HEK293 (cell line): ENCODE results near the gene UFSP2.

Source experiments
- CTCF ChIA-PET: fragments of 350-600 bp; formaldehyde crosslinking; extraction: SDS; loops from one replicate; lab custom pipeline; 2021; ENCODE audit warnings: antibody characterized with exemption; lab: Yijun Ruan, JAX
- POLR2A ChIA-PET: fragments of 300-600 bp; formaldehyde crosslinking; extraction: SDS; loops from one replicate; lab custom pipeline; 2020; ENCODE audit warnings: antibody characterized with exemption, inconsistent platforms; lab: Yijun Ruan, JAX
- H3K27ac ChIP-seq: fragments of 200-500 bp; sonication (Bioruptor generic); 2 replicates; pipeline ENCODE4 v1.5.1; 2014; ENCODE audit warnings: low read depth, low read length, control low read depth, inconsistent platforms; ENCODE audit errors: extremely low read depth
- H3K36me3 ChIP-seq, 2 experiments: fragments of 200-500 bp in 1 of 2; sonication (Bioruptor generic) in 1 of 2; 1 replicate in 1 of 2; 2 replicates in 1 of 2; pipeline ENCODE4 v1.5.1; 2014 to 2017; ENCODE audit warnings: inconsistent platforms in 2 of 2, low read length in 2 of 2; ENCODE audit not compliant: control insufficient read depth in 2 of 2, insufficient read depth in 1 of 2
- H3K4me1 ChIP-seq: fragments of 200-500 bp; sonication (Bioruptor generic); 2 replicates; pipeline ENCODE4 v1.5.1; 2014; ENCODE audit warnings: mild to moderate bottlenecking, low read length, inconsistent platforms; ENCODE audit not compliant: control insufficient read depth, insufficient read depth
- H3K4me3 ChIP-seq: 2 replicates; pipeline ENCODE4 v1.5.1; 2011; ENCODE audit warnings: low read depth, mild to moderate bottlenecking, control low read depth, low read length, moderate library complexity
- H3K9me3 ChIP-seq: fragments of 200-500 bp; sonication (Bioruptor generic); 2 replicates; pipeline ENCODE4 v1.5.1; 2014; ENCODE audit warnings: low read depth, low read length, inconsistent platforms; ENCODE audit not compliant: control insufficient read depth, insufficient read depth
- BCL6B ChIP-seq: fragments of 450-650 bp; formaldehyde crosslinking; IDR thresholded peaks from 2 replicates; pipeline ENCODE4 v1.5.1; 2017; ENCODE audit warnings: missing biosample characterization, missing genetic modification characterization
- IKZF3 ChIP-seq: fragments of 450-650 bp; IDR thresholded peaks from 2 replicates; pipeline ENCODE4 v1.5.0; 2018; ENCODE audit warnings: missing biosample characterization, mild to moderate bottlenecking, missing genetic modification characterization, moderate library complexity
- KLF8 ChIP-seq: fragments of 450-650 bp; formaldehyde crosslinking; IDR thresholded peaks from 2 replicates; pipeline ENCODE4 v1.5.1; 2016; ENCODE audit warnings: missing biosample characterization, missing genetic modification characterization
- TRIM28 ChIP-seq: IDR thresholded peaks from 2 replicates; pipeline ENCODE4 v1.6.1; 2011; ENCODE audit warnings: low read length, control low read depth, borderline replicate concordance
- ZBTB17 ChIP-seq: fragments of 450-650 bp; formaldehyde crosslinking; IDR thresholded peaks from 2 replicates; pipeline ENCODE4 v1.5.1; 2016; ENCODE audit warnings: missing biosample characterization, missing genetic modification characterization
- ZBTB26 ChIP-seq: fragments of 450-650 bp; formaldehyde crosslinking; optimal IDR thresholded peaks from 2 replicates; pipeline ENCODE3; 2016; ENCODE audit warnings: missing biosample characterization, mild to moderate bottlenecking, missing genetic modification characterization
- ZNF202 ChIP-seq: fragments of 450-650 bp; formaldehyde crosslinking; IDR thresholded peaks from 2 replicates; pipeline ENCODE4 v1.5.1; 2016; ENCODE audit warnings: missing biosample characterization, missing genetic modification characterization, borderline replicate concordance
- ZNF23 ChIP-seq: fragments of 450-650 bp; formaldehyde crosslinking; IDR thresholded peaks from 2 replicates; pipeline ENCODE4 v1.5.1; 2016; ENCODE audit warnings: missing biosample characterization, missing genetic modification characterization, borderline replicate concordance
- ZNF362 ChIP-seq: fragments of 450-650 bp; formaldehyde crosslinking; IDR thresholded peaks from 2 replicates; pipeline ENCODE4 v1.5.1; 2016; ENCODE audit warnings: missing biosample characterization, missing genetic modification characterization
- ZNF433 ChIP-seq: fragments of 450-650 bp; formaldehyde crosslinking; IDR thresholded peaks from 2 replicates; pipeline ENCODE4 v1.5.1; 2016; ENCODE audit warnings: missing biosample characterization, missing genetic modification characterization, low read depth
- ZNF544 ChIP-seq: fragments of 450-650 bp; formaldehyde crosslinking; IDR thresholded peaks from 2 replicates; pipeline ENCODE4 v1.5.0; 2017; ENCODE audit warnings: missing biosample characterization, missing genetic modification characterization
- ZNF549 ChIP-seq: fragments of 450-650 bp; IDR thresholded peaks from 2 replicates; pipeline ENCODE4 v1.5.1; 2018; ENCODE audit warnings: missing biosample characterization, missing genetic modification characterization, mild to moderate bottlenecking, inconsistent platforms, moderate library complexity
- ZNF561 ChIP-seq: fragments of 450-650 bp; IDR thresholded peaks from 2 replicates; pipeline ENCODE4 v1.5.1; 2018; ENCODE audit warnings: missing biosample characterization, missing genetic modification characterization, borderline replicate concordance
- ZNF670 ChIP-seq: fragments of 450-650 bp; formaldehyde crosslinking; IDR thresholded peaks from 2 replicates; pipeline ENCODE4 v1.5.1; 2016; ENCODE audit warnings: missing biosample characterization, missing genetic modification characterization, low read depth
- ZNF837 ChIP-seq: fragments of 450-650 bp; formaldehyde crosslinking; IDR thresholded peaks from 2 replicates; pipeline ENCODE4 v1.5.1; 2016; ENCODE audit warnings: missing biosample characterization, missing genetic modification characterization
- TF ChIP-seq, protein P1 (sequence below): sonication (generic); formaldehyde crosslinking; IDR thresholded peaks from 2 replicates; pipeline ENCODE4 v1.8.1; 2022; ENCODE audit warnings: mild to moderate bottlenecking, moderate library complexity, missing genetic modification reagents
- TF ChIP-seq, protein P2 (sequence below): fragments of 450-650 bp; formaldehyde crosslinking; IDR thresholded peaks from 2 replicates; pipeline ENCODE4 v1.5.1; 2016; ENCODE audit warnings: missing biosample characterization, missing genetic modification characterization

The UFSP2 gene

GRCh38 chr4:185392156-185392555 lies 33.6 kb downstream of the UFSP2 start (continued):
- no peak for TF ChIP-seq BCL6B (tag by site-specific recombination)
- TF ChIP-seq ZNF561 (tag by site-specific recombination), result no peak
- no peak for TF ChIP-seq IKZF3 (tag by site-specific recombination)
- TF ChIP-seq, protein P1, sequence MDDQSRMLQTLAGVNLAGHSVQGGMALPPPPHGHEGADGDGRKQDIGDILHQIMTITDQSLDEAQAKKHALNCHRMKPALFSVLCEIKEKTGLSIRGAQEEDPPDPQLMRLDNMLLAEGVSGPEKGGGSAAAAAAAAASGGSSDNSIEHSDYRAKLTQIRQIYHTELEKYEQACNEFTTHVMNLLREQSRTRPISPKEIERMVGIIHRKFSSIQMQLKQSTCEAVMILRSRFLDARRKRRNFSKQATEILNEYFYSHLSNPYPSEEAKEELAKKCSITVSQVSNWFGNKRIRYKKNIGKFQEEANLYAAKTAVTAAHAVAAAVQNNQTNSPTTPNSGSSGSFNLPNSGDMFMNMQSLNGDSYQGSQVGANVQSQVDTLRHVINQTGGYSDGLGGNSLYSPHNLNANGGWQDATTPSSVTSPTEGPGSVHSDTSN, result no peak
- no peak for TF ChIP-seq ZNF202 (tag by site-specific recombination)
- no peak for TF ChIP-seq ZNF544
- no peak for TF ChIP-seq TRIM28
- no peak for TF ChIP-seq ZNF362 (tag by site-specific recombination)
- no peak for TF ChIP-seq ZBTB26
- no peak for TF ChIP-seq ZNF433 (tag by site-specific recombination)

DNA sequence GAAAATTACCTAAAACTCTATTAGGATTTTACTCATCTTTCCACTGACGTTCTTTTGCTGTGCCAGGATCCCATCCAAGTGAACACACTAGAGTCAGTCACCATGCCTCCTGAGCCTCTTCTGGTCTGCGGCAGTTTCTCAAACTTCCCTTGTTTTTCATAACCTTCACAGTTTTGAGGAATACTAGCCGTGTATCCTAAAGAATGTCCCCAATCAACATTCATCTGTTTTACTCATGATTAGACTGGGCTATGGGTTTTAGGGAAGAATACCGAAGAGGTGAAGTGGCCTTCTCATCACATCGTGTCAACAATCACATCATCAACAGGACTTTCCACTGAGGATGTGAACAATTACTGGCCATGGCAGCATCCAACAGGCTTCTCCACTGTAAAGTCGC lies 34.8 kb downstream of the UFSP2 start:
- ChIA-PET POLR2A (no interaction called here), CTCF (no interaction called here)
- H3K4me3 ChIP-seq, result no peak overlapping the region
- no peaks in the 10 kb centered on the region for H3K9me3 ChIP-seq
- H3K27ac ChIP-seq, result no peak overlapping the region
- H3K4me1 ChIP-seq, result no peaks in the 10 kb centered on the region
- TF ChIP-seq ZNF837 (tag by site-specific recombination) (no peak), ZBTB17 (tag by site-specific recombination) (no peak), ZNF202 (tag by site-specific recombination) (no peak), ZNF561 (tag by site-specific recombination) (no peak), ZNF670 (tag by site-specific recombination) (no peak), ZNF549 (tag by site-specific recombination) (no peak), ZNF23 (tag by site-specific recombination) (no peak), KLF8 (tag by site-specific recombination) (no peak)
- TF ChIP-seq, protein P2, sequence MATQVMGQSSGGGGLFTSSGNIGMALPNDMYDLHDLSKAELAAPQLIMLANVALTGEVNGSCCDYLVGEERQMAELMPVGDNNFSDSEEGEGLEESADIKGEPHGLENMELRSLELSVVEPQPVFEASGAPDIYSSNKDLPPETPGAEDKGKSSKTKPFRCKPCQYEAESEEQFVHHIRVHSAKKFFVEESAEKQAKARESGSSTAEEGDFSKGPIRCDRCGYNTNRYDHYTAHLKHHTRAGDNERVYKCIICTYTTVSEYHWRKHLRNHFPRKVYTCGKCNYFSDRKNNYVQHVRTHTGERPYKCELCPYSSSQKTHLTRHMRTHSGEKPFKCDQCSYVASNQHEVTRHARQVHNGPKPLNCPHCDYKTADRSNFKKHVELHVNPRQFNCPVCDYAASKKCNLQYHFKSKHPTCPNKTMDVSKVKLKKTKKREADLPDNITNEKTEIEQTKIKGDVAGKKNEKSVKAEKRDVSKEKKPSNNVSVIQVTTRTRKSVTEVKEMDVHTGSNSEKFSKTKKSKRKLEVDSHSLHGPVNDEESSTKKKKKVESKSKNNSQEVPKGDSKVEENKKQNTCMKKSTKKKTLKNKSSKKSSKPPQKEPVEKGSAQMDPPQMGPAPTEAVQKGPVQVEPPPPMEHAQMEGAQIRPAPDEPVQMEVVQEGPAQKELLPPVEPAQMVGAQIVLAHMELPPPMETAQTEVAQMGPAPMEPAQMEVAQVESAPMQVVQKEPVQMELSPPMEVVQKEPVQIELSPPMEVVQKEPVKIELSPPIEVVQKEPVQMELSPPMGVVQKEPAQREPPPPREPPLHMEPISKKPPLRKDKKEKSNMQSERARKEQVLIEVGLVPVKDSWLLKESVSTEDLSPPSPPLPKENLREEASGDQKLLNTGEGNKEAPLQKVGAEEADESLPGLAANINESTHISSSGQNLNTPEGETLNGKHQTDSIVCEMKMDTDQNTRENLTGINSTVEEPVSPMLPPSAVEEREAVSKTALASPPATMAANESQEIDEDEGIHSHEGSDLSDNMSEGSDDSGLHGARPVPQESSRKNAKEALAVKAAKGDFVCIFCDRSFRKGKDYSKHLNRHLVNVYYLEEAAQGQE, result no peak
- H3K36me3 ChIP-seq, result no peaks in the 10 kb centered on the region
